GM12864 (cell line): ENCODE measurements around the gene CMTM2.

Experiments used
- DNase-seq: peaks from one replicate; pipeline ENCODE4 v3.0.0-alpha.2; 2011; ENCODE audit warnings: low read depth
- H3K4me3 ChIP-seq: 2 replicates; pipeline ENCODE4 v1.5.1; 2011; ENCODE audit warnings: mild to moderate bottlenecking, low read depth, low read length, control low read depth
- TF ChIP-seq, protein P1 (sequence below): IDR thresholded peaks from 2 replicates; pipeline ENCODE4 v1.5.1; 2011; ENCODE audit warnings: low read depth, mild to moderate bottlenecking, moderate library complexity, low read length, control low read depth, inconsistent platforms; ENCODE audit errors: missing control alignments

Gene CMTM2

DNA sequence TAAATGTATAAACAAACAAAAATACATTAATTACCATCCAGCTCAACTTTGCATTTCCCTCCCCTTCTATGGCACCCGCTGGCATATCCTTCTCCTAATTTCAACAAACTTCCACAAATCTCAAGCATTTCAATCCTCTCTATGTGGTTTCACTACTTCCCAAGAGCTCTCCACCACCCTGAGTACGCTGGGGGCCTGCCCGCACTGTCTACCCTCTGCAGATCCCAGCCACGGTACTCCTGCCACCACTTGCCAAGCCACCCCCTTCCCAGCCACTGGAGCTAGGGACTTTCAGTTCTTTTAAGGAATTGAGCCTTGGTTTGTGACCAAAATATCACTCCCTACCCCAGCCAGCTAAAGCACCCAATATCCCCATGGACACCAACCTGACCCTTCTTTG, 31.2 kb upstream of the CMTM2 start:
- H3K4me3 ChIP-seq = no peak overlapping the region
- TF ChIP-seq, protein P1, sequence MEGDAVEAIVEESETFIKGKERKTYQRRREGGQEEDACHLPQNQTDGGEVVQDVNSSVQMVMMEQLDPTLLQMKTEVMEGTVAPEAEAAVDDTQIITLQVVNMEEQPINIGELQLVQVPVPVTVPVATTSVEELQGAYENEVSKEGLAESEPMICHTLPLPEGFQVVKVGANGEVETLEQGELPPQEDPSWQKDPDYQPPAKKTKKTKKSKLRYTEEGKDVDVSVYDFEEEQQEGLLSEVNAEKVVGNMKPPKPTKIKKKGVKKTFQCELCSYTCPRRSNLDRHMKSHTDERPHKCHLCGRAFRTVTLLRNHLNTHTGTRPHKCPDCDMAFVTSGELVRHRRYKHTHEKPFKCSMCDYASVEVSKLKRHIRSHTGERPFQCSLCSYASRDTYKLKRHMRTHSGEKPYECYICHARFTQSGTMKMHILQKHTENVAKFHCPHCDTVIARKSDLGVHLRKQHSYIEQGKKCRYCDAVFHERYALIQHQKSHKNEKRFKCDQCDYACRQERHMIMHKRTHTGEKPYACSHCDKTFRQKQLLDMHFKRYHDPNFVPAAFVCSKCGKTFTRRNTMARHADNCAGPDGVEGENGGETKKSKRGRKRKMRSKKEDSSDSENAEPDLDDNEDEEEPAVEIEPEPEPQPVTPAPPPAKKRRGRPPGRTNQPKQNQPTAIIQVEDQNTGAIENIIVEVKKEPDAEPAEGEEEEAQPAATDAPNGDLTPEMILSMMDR = no peak
- DNase-seq = no peak

DNA sequence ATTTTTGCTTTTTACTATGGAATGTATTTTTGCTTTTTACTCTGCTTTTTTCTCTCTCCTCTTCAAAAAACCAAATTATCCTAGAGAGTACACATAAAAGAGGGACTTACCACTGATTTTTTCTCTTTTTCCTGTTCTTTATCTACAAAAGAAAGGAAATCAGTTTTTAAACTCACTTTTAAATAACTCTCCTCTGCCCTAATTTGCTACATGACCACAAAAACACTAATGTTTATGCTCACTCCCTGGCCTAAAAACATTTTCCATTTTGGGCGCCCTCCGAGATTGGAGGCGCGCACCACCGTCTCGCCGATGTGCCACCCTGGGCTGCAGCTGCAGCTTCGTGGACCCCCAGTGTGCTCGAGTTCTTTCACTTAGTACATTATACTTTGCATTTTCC, 30.4 kb upstream of the CMTM2 start:
- no peak overlapping the region for H3K4me3 ChIP-seq
- TF ChIP-seq, protein P1 = no peak
- no peak for DNase-seq

DNA sequence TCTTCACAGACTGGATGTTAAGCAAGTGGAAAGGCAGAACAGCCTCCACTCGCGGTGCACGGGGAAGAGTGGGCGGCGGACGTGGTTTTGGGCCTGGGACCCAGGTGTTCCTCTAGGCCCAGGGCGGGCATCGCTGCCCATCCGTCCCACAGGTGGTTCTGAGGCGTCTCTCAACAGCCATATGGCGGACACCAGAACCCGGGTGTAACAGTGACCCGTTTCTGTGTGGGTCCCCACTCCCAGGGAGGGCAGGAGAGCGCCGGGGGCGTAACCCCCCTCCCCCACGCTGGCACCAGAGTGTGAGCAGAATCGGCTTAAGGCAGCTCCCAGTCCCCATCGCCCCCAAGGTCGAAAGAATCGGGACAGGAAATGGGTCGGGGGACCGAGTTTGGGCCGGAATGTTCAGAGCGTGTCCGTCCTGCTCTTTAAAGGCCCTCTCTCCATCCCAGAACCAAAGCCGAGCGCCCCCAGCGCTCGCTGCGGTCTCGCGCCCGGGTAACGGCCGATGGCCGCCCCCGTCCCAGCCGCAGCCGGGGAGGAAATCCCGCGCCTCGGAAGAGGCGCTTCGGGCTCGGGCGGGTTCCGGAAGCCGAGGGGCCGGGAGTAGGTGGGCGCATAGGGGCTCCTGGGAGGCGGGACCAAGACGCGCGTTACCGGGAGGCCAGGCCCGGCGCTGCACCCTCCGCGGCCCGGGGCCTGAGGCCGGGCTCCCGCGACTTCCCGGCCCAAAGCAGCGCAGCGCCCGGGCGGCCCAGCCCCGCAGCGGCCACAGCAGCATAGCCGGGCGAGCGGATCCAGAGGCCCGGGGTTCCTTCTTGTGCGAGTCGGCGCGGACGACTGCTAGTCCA, 29.8 kb upstream of the CMTM2 start, which contains the start of gene TK2:
TSS of gene TK2 (minus strand) at position 839 of the 848 bp plus-strand sequence. CDS start at position 778, 61 bp downstream.
- no peak for DNase-seq
- TF ChIP-seq, protein P1 = peak; percentile 33
- peak within 1 kb of the TSS; percentile 60 for H3K4me3 ChIP-seq

DNA sequence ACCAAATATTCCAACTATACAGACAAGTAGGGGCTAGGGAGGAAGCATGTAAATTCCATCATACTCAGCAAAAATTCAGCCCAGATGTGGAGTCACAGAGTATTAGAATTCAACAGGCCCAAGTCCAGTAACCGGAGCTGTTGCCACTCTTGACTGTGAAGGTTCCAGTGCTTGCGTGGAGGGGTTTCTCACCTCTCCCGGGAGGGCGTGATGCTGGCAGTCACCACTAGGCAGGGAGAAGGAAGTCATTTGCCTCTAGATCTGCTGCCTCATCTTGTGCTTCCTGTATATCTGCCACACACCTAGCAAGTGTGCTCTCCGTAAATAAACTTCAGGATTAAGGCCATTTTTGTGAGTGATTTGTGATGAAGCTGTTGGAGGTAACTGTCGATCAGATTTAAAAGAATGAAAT, 27.9 kb upstream of the CMTM2 start:
- TF ChIP-seq, protein P1 = peak; percentile 64
- peak; percentile 30 for DNase-seq
- H3K4me3 ChIP-seq = no peak overlapping the region

DNA sequence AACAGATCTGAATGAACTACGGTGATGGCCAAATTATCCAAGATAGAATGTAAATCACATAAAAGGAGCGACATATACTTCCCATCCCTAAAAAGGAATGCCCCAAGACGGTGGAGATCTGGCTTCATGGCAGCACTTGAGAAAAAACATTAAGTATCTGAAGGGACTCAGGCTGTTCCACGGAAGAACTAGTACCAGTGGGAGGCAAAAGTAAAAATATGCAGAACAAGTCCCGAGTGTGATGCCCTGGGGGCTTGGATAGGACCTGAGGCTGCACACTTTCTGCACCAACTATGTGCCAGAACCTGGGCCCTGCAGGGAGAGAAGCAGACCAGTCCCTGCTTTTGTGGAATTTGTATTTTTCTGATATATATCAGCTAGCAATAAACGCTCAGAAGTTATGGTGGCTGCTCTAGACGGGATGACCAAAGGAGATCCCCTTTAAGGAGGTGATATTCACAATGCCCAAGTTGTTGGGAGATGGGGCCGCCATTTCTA, 27.4 kb upstream of the CMTM2 start:
- TF ChIP-seq, protein P1 = no peak
- no peak for DNase-seq
- H3K4me3 ChIP-seq = peak overlapping the region; percentile 55

DNA sequence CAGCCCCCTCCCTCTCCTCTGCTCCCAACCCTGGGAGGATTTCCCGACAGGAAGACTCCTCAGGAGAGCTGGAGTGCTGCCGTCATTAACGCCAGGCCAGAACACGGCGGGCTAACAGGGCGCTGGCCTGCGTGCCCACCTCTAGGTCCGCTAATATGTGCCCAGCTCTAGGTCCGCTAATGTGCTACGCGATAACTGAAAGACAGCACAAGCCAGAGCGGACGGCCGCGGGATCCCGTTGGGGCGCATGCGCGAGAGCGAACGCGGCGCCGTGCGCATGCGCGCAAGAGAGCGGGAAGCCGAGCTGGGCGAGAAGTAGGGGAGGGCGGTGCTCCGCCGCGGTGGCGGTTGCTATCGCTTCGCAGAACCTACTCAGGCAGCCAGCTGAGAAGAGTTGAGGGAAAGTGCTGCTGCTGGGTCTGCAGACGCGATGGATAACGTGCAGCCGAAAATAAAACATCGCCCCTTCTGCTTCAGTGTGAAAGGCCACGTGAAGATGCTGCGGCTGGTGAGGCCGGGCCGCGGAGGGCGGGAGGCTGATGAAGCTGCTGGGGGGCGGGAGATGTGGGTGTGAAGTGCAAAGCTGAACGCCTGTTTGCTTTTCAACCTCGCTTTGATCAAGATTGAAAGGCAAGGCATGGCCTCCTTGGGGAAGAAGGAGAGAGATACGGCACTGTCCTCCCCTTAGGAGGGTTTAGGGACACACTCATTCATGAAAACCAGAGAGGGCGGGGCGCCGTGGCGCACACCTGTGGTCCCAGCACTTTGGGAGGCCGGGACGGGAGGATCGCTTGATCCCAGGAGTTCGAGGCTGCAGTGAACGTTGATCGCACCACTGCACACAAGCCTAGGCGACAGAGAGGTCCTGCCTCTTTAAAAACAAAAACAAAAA, 26.7 kb upstream of the CMTM2 start, which contains the start of gene CKLF:
TSS of gene CKLF (plus strand) at position 291 of the 892 bp plus-strand sequence. CDS start at position 431, 140 bp downstream.
- TF ChIP-seq, protein P1 = no peak
- peak within 1 kb of the TSS; percentile 55 for H3K4me3 ChIP-seq
- DNase-seq = peak; percentile 61
